ENCODE measurements around the gene TRPM1. TPM values are rescaled to one million over a fixed set of nuclear protein-coding genes. Genes with fewer than 3 reads are reported as not detected.

The TRPM1 gene
- total and polyA plus RNA-seq, 2 donors: not detected

GRCh38 chr15:30992249-30992864, 109.2 kb downstream of the TRPM1 start:
- H3K4me3 ChIP-seq (ENCODE audit: low read depth, low read length): peak overlapping the region; percentile 83
- H3K36me3 ChIP-seq (ENCODE audit: insufficient read depth): no peaks in the 10 kb centered on the region
- peak overlapping the region; percentile 97 for H3K27ac ChIP-seq (ENCODE audit: low read depth)
- no peaks in the 10 kb centered on the region for H3K4me1 ChIP-seq (ENCODE audit: insufficient read depth)
- no peak for DNase-seq (ENCODE audit: extremely low spot score)
- 70% methylated on average over 7 of the region's 7 CpGs for WGBS

GRCh38 chr15:30991255-30992235, 110.0 kb downstream of the TRPM1 start, which contains the start of gene MTMR10:
Gene MTMR10 (minus strand): TSS chr15:30991628. CDS start chr15:30991506, 122 bp downstream.
- DNase-seq (ENCODE audit: extremely low spot score): no peak
- peak within 1 kb of the TSS; percentile 97 for H3K27ac ChIP-seq (ENCODE audit: low read depth)
- no peaks in the 10 kb centered on the region for H3K4me1 ChIP-seq (ENCODE audit: insufficient read depth)
- under 1% methylated on average over 114 of the region's 114 CpGs for WGBS
- H3K4me3 ChIP-seq (ENCODE audit: low read depth, low read length): peak within 1 kb of the TSS; percentile 83
- H3K36me3 ChIP-seq (ENCODE audit: insufficient read depth): no peaks in the 10 kb centered on the region

- H3K4me3 ChIP-seq (ENCODE audit: low read depth, low read length): peak overlapping the region; percentile 83
- no peak for DNase-seq (ENCODE audit: extremely low spot score)
- no peaks in the 10 kb centered on the region for H3K36me3 ChIP-seq (ENCODE audit: insufficient read depth)
- H3K27ac ChIP-seq (ENCODE audit: low read depth): peak overlapping the region; percentile 97
- no peaks in the 10 kb centered on the region for H3K4me1 ChIP-seq (ENCODE audit: insufficient read depth)
- 4% methylated on average over 24 of the region's 24 CpGs for WGBS
Measured at GRCh38 chr15:30990446-30991254, 110.9 kb downstream of the TRPM1 start.

GRCh38 chr15:30990036-30990435, 111.5 kb downstream of the TRPM1 start:
- H3K27ac ChIP-seq (ENCODE audit: low read depth): no peak overlapping the region
- 57% methylated on average over 2 of the region's 2 CpGs for WGBS
- no peaks in the 10 kb centered on the region for H3K4me1 ChIP-seq (ENCODE audit: insufficient read depth)

GRCh38 chr15:30985081-30985531, 116.4 kb downstream of the TRPM1 start:
- no peak overlapping the region for H3K27ac ChIP-seq (ENCODE audit: low read depth)
- DNase-seq (ENCODE audit: extremely low spot score): no peak
- 33% methylated on average over 3 of the region's 3 CpGs for WGBS
- H3K36me3 ChIP-seq (ENCODE audit: insufficient read depth): no peaks in the 10 kb centered on the region
- H3K4me3 ChIP-seq (ENCODE audit: low read depth, low read length): no peak overlapping the region
- H3K4me1 ChIP-seq (ENCODE audit: insufficient read depth): peaks cover 3% of the 10 kb centered on the region

More at GRCh38 chr15:30990036-30990435, 111.5 kb downstream of the TRPM1 start:
- DNase-seq (ENCODE audit: extremely low spot score): no peak
- H3K36me3 ChIP-seq (ENCODE audit: insufficient read depth): no peaks in the 10 kb centered on the region
- peak overlapping the region; percentile 83 for H3K4me3 ChIP-seq (ENCODE audit: low read depth, low read length)

GRCh38 chr15:30984542-30984941, 117.0 kb downstream of the TRPM1 start:
- Histone ChIP-seq H3K36me3 (ENCODE audit: insufficient read depth) (no peaks in the 10 kb centered on the region), H3K4me3 (ENCODE audit: low read depth, low read length) (no peak overlapping the region), H3K4me1 (ENCODE audit: insufficient read depth) (peaks cover 3% of the 10 kb centered on the region), H3K27ac (ENCODE audit: low read depth) (no peak overlapping the region)
- no peak for DNase-seq (ENCODE audit: extremely low spot score)
- WGBS: 57% methylated on average over 6 of the region's 6 CpGs

GRCh38 chr15:30984118-30984517, 117.4 kb downstream of the TRPM1 start:
- Histone ChIP-seq H3K4me1 (ENCODE audit: insufficient read depth) (peaks cover 3% of the 10 kb centered on the region), H3K4me3 (ENCODE audit: low read depth, low read length) (no peak overlapping the region), H3K27ac (ENCODE audit: low read depth) (no peak overlapping the region), H3K36me3 (ENCODE audit: insufficient read depth) (no peaks in the 10 kb centered on the region)
- WGBS: 57% methylated on average over 3 of the region's 3 CpGs
- DNase-seq (ENCODE audit: extremely low spot score): no peak

GRCh38 chr15:30979457-30979856, 122.1 kb downstream of the TRPM1 start:
- Histone ChIP-seq H3K36me3 (ENCODE audit: insufficient read depth) (no peaks in the 10 kb centered on the region), H3K4me3 (ENCODE audit: low read depth, low read length) (no peak overlapping the region), H3K27ac (ENCODE audit: low read depth) (no peak overlapping the region), H3K4me1 (ENCODE audit: insufficient read depth) (peaks cover 3% of the 10 kb centered on the region)
- DNase-seq (ENCODE audit: extremely low spot score): no peak
- WGBS: 96% methylated on average over 5 of the region's 5 CpGs

GRCh38 chr15:30978328-30978727, 123.2 kb downstream of the TRPM1 start:
- H3K4me1 ChIP-seq (ENCODE audit: insufficient read depth): no peaks in the 10 kb centered on the region
- no peak for DNase-seq (ENCODE audit: extremely low spot score)
- H3K4me3 ChIP-seq (ENCODE audit: low read depth, low read length): no peak overlapping the region
- no peak overlapping the region for H3K27ac ChIP-seq (ENCODE audit: low read depth)
- no peaks in the 10 kb centered on the region for H3K36me3 ChIP-seq (ENCODE audit: insufficient read depth)

GRCh38 chr15:30974112-30974511, 127.4 kb downstream of the TRPM1 start:
- Histone ChIP-seq H3K27ac (ENCODE audit: low read depth) (no peak overlapping the region), H3K36me3 (ENCODE audit: insufficient read depth) (no peaks in the 10 kb centered on the region), H3K4me3 (ENCODE audit: low read depth, low read length) (no peak overlapping the region), H3K4me1 (ENCODE audit: insufficient read depth) (no peaks in the 10 kb centered on the region)
- WGBS: 86% methylated on average over 5 of the region's 5 CpGs
- no peak for DNase-seq (ENCODE audit: extremely low spot score)

- no peaks in the 10 kb centered on the region for H3K4me1 ChIP-seq (ENCODE audit: insufficient read depth)
- 92% methylated on average over 4 of the region's 4 CpGs for WGBS
- DNase-seq (ENCODE audit: extremely low spot score): no peak
- no peak overlapping the region for H3K27ac ChIP-seq (ENCODE audit: low read depth)
- no peaks in the 10 kb centered on the region for H3K36me3 ChIP-seq (ENCODE audit: insufficient read depth)
- no peak overlapping the region for H3K4me3 ChIP-seq (ENCODE audit: low read depth, low read length)
Measured at GRCh38 chr15:30973379-30973778, 128.1 kb downstream of the TRPM1 start.

GRCh38 chr15:30969724-30970123, 131.8 kb downstream of the TRPM1 start:
- no peak overlapping the region for H3K4me3 ChIP-seq (ENCODE audit: low read depth, low read length)
- no peak for DNase-seq (ENCODE audit: extremely low spot score)
- WGBS: over 99% methylated on average over 2 of the region's 2 CpGs
- H3K36me3 ChIP-seq (ENCODE audit: insufficient read depth): peaks cover 2% of the 10 kb centered on the region
- H3K27ac ChIP-seq (ENCODE audit: low read depth): no peak overlapping the region
- H3K4me1 ChIP-seq (ENCODE audit: insufficient read depth): no peaks in the 10 kb centered on the region

- peaks cover 3% of the 10 kb centered on the region for H3K36me3 ChIP-seq (ENCODE audit: insufficient read depth)
Measured at GRCh38 chr15:30963681-30964080, 137.8 kb downstream of the TRPM1 start.

More at GRCh38 chr15:30963681-30964080, 137.8 kb downstream of the TRPM1 start:
- WGBS: 84% methylated on average over 3 of the region's 3 CpGs
- Histone ChIP-seq H3K27ac (ENCODE audit: low read depth) (no peak overlapping the region), H3K4me1 (ENCODE audit: insufficient read depth) (no peaks in the 10 kb centered on the region), H3K4me3 (ENCODE audit: low read depth, low read length) (no peak overlapping the region)
- no peak for DNase-seq (ENCODE audit: extremely low spot score)
